Ishikawa (cell line): ENCODE measurements around the gene SLC7A1.

Experiments used
- CEBPB ChIP-seq: IDR thresholded peaks from 2 replicates; pipeline ENCODE4 v1.6.1; 2012
- CREB1 ChIP-seq: IDR thresholded peaks from 2 replicates; pipeline ENCODE4 v1.6.1; 2012; ENCODE audit warnings: low read depth
- EGR1 ChIP-seq: IDR thresholded peaks from 2 replicates; pipeline ENCODE4 v1.6.1; 2012
- EP300 ChIP-seq: IDR thresholded peaks from 2 replicates; pipeline ENCODE4 v1.6.1; 2012; ENCODE audit warnings: borderline replicate concordance
- FOXM1 ChIP-seq: IDR thresholded peaks from 2 replicates; pipeline ENCODE4 v1.6.1; 2012; ENCODE audit warnings: low read depth, borderline replicate concordance
- NFIC ChIP-seq: IDR thresholded peaks from 2 replicates; pipeline ENCODE4 v1.6.1; 2012
- RAD21 ChIP-seq: IDR thresholded peaks from 2 replicates; pipeline ENCODE4 v1.6.1; 2012; ENCODE audit warnings: low read depth
- TAF1 ChIP-seq: IDR thresholded peaks from 2 replicates; pipeline ENCODE4 v1.6.1; 2012; ENCODE audit warnings: low read depth, mild to moderate bottlenecking
- TCF12 ChIP-seq: IDR thresholded peaks from 2 replicates; pipeline ENCODE4 v1.6.1; 2012; ENCODE audit warnings: low read depth
- TEAD4 ChIP-seq: IDR thresholded peaks from 2 replicates; pipeline ENCODE4 v1.6.1; 2012
- YY1 ChIP-seq: IDR thresholded peaks from 2 replicates; pipeline ENCODE4 v1.6.1; 2012; ENCODE audit warnings: low read depth
- ZBTB7A ChIP-seq: IDR thresholded peaks from 2 replicates; pipeline ENCODE4 v1.6.1; 2012; ENCODE audit warnings: low read depth
- TF ChIP-seq, protein P1 (sequence below): IDR thresholded peaks from 2 replicates; pipeline ENCODE4 v1.6.1; 2012
- TF ChIP-seq, protein P2 (sequence below): IDR thresholded peaks from 2 replicates; pipeline ENCODE4 v1.6.1; 2012

DNA sequence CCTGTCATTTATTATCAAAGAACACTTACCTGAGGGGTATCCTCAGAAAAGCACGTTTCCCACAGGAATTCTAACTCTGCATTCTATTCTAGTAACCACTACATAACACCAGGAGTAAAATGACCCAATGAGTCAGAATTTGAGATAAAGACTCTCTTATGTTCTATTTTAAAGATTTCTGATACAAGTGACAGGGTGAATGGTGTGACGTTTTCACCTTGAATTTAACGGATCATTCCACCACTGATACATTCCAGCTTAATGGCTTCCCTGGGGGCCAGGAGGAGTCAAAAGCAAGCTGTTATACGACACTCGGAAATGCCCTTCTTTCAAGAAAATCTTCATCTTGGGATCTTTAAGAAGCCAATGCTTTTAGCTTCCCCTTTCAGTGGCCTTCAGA lies 55.2 kb downstream of the SLC7A1 start:
- TF ChIP-seq EP300 (no peak), RAD21 (no peak), TAF1 (no peak), TEAD4 (no peak), CEBPB (no peak), TCF12 (no peak), CREB1 (no peak), YY1 (no peak), EGR1 (no peak), NFIC (no peak), ZBTB7A (no peak), FOXM1 (no peak)
- TF ChIP-seq, protein P1, sequence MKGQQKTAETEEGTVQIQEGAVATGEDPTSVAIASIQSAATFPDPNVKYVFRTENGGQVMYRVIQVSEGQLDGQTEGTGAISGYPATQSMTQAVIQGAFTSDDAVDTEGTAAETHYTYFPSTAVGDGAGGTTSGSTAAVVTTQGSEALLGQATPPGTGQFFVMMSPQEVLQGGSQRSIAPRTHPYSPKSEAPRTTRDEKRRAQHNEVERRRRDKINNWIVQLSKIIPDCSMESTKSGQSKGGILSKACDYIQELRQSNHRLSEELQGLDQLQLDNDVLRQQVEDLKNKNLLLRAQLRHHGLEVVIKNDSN = no peak
- TF ChIP-seq, protein P2, sequence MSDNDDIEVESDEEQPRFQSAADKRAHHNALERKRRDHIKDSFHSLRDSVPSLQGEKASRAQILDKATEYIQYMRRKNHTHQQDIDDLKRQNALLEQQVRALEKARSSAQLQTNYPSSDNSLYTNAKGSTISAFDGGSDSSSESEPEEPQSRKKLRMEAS = no peak
